Measurements from ENCODE around the gene ZBTB46. TPM values are rescaled to one million over a fixed set of nuclear protein-coding genes. Genes with fewer than 3 reads are reported as not detected.

The ZBTB46 gene
- total RNA-seq, 2 donors from 2014 or later = 7.9 to 12.2 TPM

GRCh38 chr20:63821811-63822210 is 9.3 kb downstream of the ZBTB46 start:
- H3K9me3 ChIP-seq = no peaks in the 10 kb centered on the region
- intact Hi-C loops (cut with DNase I) = no loop called here
- H3K4me3 ChIP-seq = no peak overlapping the region
- H3K36me3 ChIP-seq = no peaks in the 10 kb centered on the region
- WGBS = 92% methylated on average over 8 of the region's 8 CpGs
- H3K4me1 ChIP-seq (replicated peaks) = no peaks in the 10 kb centered on the region
- TF ChIP-seq CTCF (IDR thresholded peaks at IDR 0.05) = no peak
- no peak for TF ChIP-seq POLR2AphosphoS5 (IDR thresholded peaks at IDR 0.05)
- TF ChIP-seq POLR2A (IDR thresholded peaks at IDR 0.05) = no peak
- H3K27me3 ChIP-seq (replicated peaks; ENCODE audit: insufficient read depth) = no peaks in the 10 kb centered on the region
- no peak for DNase-seq (ENCODE audit: low spot score)
- H3K27ac ChIP-seq = no peak overlapping the region

GRCh38 chr20:63819224-63819921 is 11.7 kb downstream of the ZBTB46 start:
- DNase-seq (ENCODE audit: low spot score) = no peak
- no peaks in the 10 kb centered on the region for H3K27me3 ChIP-seq (replicated peaks; ENCODE audit: insufficient read depth)
- H3K27ac ChIP-seq = no peak overlapping the region
- WGBS = 55% methylated on average over 24 of the region's 24 CpGs
- no peaks in the 10 kb centered on the region for H3K36me3 ChIP-seq
- no peak for TF ChIP-seq POLR2AphosphoS5 (IDR thresholded peaks at IDR 0.05)
- no peak for TF ChIP-seq POLR2A (IDR thresholded peaks at IDR 0.05)
- TF ChIP-seq CTCF (IDR thresholded peaks at IDR 0.05) = peak in 2 of 4 experiments; percentile 34 to 35
- no peak overlapping the region for H3K4me3 ChIP-seq
- no peaks in the 10 kb centered on the region for H3K4me1 ChIP-seq (replicated peaks)
- H3K9me3 ChIP-seq = no peaks in the 10 kb centered on the region
- intact Hi-C loops (cut with DNase I) = no loop called here

- Histone ChIP-seq H3K4me1 (replicated peaks) (no peaks in the 10 kb centered on the region), H3K27ac (no peak overlapping the region), H3K27me3 (replicated peaks; ENCODE audit: insufficient read depth) (no peaks in the 10 kb centered on the region), H3K36me3 (no peaks in the 10 kb centered on the region), H3K4me3 (no peak overlapping the region), H3K9me3 (no peaks in the 10 kb centered on the region)
- 82% methylated on average over 14 of the region's 14 CpGs for WGBS
- TF ChIP-seq POLR2A (IDR thresholded peaks at IDR 0.05) (no peak), CTCF (IDR thresholded peaks at IDR 0.05) (no peak), POLR2AphosphoS5 (IDR thresholded peaks at IDR 0.05) (no peak)
- intact Hi-C loops (cut with DNase I) = no loop called here
- no peak for DNase-seq (ENCODE audit: low spot score)
Measured at GRCh38 chr20:63815615-63816253, 15.3 kb downstream of the ZBTB46 start.

GRCh38 chr20:63814891-63815614 is 16.0 kb downstream of the ZBTB46 start:
- Histone ChIP-seq H3K4me1 (replicated peaks) (no peaks in the 10 kb centered on the region), H3K9me3 (no peaks in the 10 kb centered on the region), H3K4me3 (no peak overlapping the region), H3K27ac (no peak overlapping the region), H3K27me3 (replicated peaks; ENCODE audit: insufficient read depth) (no peaks in the 10 kb centered on the region), H3K36me3 (no peaks in the 10 kb centered on the region)
- DNase-seq (ENCODE audit: low spot score) = no peak
- 67% methylated on average over 8 of the region's 8 CpGs for WGBS
- TF ChIP-seq CTCF (IDR thresholded peaks at IDR 0.05) (no peak), POLR2AphosphoS5 (IDR thresholded peaks at IDR 0.05) (no peak), POLR2A (IDR thresholded peaks at IDR 0.05) (no peak)
- intact Hi-C loops (cut with DNase I) = no loop called here

Data from prostate gland (tissue), 2 donors.